Mammary microvascular endothelial cell (primary cell): Measurements from ENCODE around the gene LETM1. TPM values are rescaled to one million over a fixed set of nuclear protein-coding genes. Genes with fewer than 3 reads are reported as not detected.

ENCODE experiments used
- total RNA-seq: library from RNA; depleted of rRNA; stranded (reverse); fragments of >200 nt; gene quantifications from 2 replicates; pipeline ENCODE4 v1.2.3, GENCODE V29; 2015

The LETM1 gene
- total RNA-seq = 46.8 and 59.1 TPM in 2 replicates

DNA sequence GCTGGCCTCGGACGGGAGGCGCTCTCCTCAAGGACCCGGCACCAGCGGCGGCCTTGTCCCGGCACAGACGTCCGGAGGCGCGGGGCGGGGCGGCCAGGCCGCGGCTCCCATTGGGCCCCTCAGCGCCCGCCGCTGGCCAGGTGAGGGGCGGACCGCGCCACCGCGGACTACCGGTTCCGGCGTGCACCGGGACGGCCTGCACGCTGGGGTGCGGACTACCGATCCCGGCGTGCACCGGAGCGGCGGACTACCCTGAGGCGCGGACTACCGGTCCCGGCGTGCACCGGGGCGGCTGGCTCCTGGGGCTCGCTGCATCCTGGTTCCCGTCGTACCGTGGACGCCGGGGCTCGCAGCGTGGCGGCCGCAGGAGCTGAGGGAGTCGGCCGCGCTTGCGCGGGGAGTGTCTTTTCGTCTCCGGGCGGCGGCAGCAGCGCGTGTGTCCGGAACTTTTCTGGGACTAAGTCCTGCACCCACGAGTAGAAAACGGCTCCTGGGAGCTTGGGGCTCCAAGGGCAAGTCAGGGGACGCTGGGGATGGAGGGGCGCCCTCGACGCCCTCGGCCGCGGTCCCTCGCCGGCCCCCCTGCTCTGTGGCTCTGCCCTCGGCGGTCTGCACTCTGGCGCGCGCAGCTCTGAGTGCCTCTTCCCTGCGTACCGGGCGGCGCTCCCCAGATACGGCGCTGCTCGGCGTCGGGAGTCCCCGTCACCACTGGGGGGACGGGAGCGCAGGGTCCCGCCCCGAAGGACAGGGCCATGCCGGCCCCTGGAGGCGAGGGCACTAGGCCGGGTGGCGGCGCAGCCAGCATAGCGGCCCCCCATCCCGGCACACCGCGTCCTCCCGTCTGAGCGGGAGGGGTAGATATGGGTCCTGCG is at the start of gene LETM1:
Gene LETM1, minus strand, starts transcription at position 86 of the 872 bp plus-strand sequence. CDS start 206 bp downstream, outside the sequence.

GRCh38 chr4:1870578-1871443 is 14.9 kb upstream of the LETM1 start, which contains the start of gene NSD2:
TSS of gene NSD2 (plus strand) at chr4:1871393. CDS start at chr4:1900655, 29,262 bp downstream.

DNA sequence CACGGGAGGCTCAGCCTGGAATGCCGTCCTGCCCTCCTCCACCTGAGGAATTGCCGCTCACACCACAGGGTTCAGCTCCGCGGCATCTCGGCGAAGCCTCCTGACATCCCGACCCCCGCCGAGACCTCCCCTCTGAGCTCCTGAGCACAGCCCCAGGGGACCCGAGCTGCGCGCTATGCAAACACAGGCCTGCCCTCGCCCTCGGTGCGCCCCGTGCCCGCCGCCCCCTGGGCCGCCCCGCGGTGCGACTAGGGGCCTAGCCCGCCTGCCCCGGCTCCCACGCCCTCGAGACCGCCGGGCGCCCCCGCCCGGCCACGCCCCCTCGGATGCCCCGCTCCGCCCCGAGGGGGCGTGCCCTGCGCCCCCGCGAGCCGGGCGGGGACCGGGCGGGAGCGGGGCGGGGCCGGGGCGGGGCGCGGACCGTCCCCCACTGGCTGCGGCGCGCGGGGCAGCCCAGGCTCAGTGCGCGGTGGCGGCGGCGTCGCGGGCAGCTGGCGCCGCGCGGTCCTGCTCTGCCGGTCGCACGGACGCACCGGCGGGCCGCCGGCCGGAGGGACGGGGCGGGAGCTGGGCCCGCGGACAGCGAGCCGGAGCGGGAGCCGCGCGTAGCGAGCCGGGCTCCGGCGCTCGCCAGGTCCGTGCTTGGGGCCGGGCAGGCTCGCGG is 63.0 kb downstream of the LETM1 start, which contains the start of gene FGFR3:
Gene FGFR3, plus strand, starts transcription at position 462 of the 664 bp plus-strand sequence. CDS start 642 bp downstream, outside the sequence.

Other genes with a start within 250 kb of the LETM1 start
- 0.39 and 0.60 TPM in 2 replicates for gene FAM53A, start 171.8 kb downstream of the LETM1 start, total RNA-seq
- gene SLBP, start 143.8 kb downstream of the LETM1 start, total RNA-seq = 80.0 and 81.2 TPM in 2 replicates
- 31.8 and 37.8 TPM in 2 replicates for gene TMEM129, start 134.8 kb downstream of the LETM1 start, total RNA-seq
- gene TACC3, start 134.6 kb downstream of the LETM1 start, total RNA-seq = 57.1 and 78.8 TPM in 2 replicates
- gene FGFR3, start 62.9 kb downstream of the LETM1 start, total RNA-seq = 0.89 and 3.9 TPM in 2 replicates
- 65.7 and 78.3 TPM in 2 replicates for gene NSD2, start 15.2 kb upstream of the LETM1 start, total RNA-seq
- gene NELFA, start 152.8 kb upstream of the LETM1 start, total RNA-seq = 18.4 and 19.5 TPM in 2 replicates
- gene NAT8L, start 203.2 kb upstream of the LETM1 start, total RNA-seq = not detected in 2 replicates